CD14-positive monocyte (primary cell): Measurements from ENCODE around the gene SCMH1. TPM values are rescaled to one million over a fixed set of nuclear protein-coding genes. Genes with fewer than 3 reads are reported as not detected.

Experiments
- DNase-seq, 3 donors: peaks; one replicate each; pipeline ENCODE4 v3.0.0-alpha.2; 2011 to 2022
- H2AFZ ChIP-seq: 2 replicates; pipeline ENCODE4 v1.6.0; 2012; ENCODE audit warnings: mild to moderate bottlenecking, low read depth, low read length, inconsistent platforms; ENCODE audit not compliant: insufficient read depth, poor library complexity, severe bottlenecking
- H3K27ac ChIP-seq, 2 donors: 1 replicate in 1 of 2; 2 replicates in 1 of 2; pipeline ENCODE4 v1.5.1; 2012 to 2013; ENCODE audit warnings: low read length in 2 of 2, control low read depth in 1 of 2, inconsistent platforms in 1 of 2, low read depth in 1 of 2, mild to moderate bottlenecking in 1 of 2
- H3K27me3 ChIP-seq, 2 donors: one replicate each; pipeline versions ENCODE4 v1.6.0 to v1.6.1; 2011 to 2013; ENCODE audit warnings: low read length in 2 of 2; ENCODE audit not compliant: control insufficient read depth in 2 of 2, insufficient read depth in 2 of 2
- H3K36me3 ChIP-seq, 2 donors: replicated peaks in 1 of 2; 1 replicate in 1 of 2; 2 replicates in 1 of 2; pipeline versions ENCODE4 v1.5.1 to v1.6.1; 2012 to 2013; ENCODE audit warnings: low read length in 2 of 2, control low read depth in 1 of 2, inconsistent platforms in 1 of 2, mild to moderate bottlenecking in 1 of 2; ENCODE audit not compliant: insufficient read depth in 2 of 2, control insufficient read depth in 1 of 2
- H3K4me1 ChIP-seq, 2 donors: 1 replicate in 1 of 2; 2 replicates in 1 of 2; pipeline versions ENCODE4 v1.5.1 to v1.6.1; 2012 to 2013; ENCODE audit warnings: low read length in 2 of 2, control low read depth in 1 of 2, inconsistent platforms in 1 of 2, mild to moderate bottlenecking in 1 of 2, moderate library complexity in 1 of 2; ENCODE audit not compliant: insufficient read depth in 2 of 2, control insufficient read depth in 1 of 2
- H3K4me2 ChIP-seq: replicated peaks from 2 replicates; pipeline ENCODE3; 2012; ENCODE audit warnings: low read length, moderate library complexity, mild to moderate bottlenecking; ENCODE audit not compliant: poor library complexity, severe bottlenecking; ENCODE audit errors: extremely low read depth
- H3K4me3 ChIP-seq, 3 experiments: fragments of 200-600 bp in 1 of 3; sonication (generic) in 1 of 3; replicated peaks in 1 of 3; 1 replicate in 2 of 3; 2 replicates in 1 of 3; pipeline ENCODE4 v1.5.1; 2011 to 2013; ENCODE audit warnings: low read length in 3 of 3, mild to moderate bottlenecking in 3 of 3, control low read depth in 2 of 3, low read depth in 2 of 3, inconsistent platforms in 1 of 3, moderate library complexity in 1 of 3
- H3K79me2 ChIP-seq: 2 replicates; pipeline ENCODE4 v1.6.0; 2012; ENCODE audit warnings: mild to moderate bottlenecking, control low read depth, inconsistent platforms, low read length, moderate library complexity; ENCODE audit not compliant: insufficient read depth
- H3K9ac ChIP-seq: 2 replicates; pipeline ENCODE4 v1.6.0; 2017; ENCODE audit warnings: low read length, mild to moderate bottlenecking; ENCODE audit not compliant: insufficient read depth, poor library complexity, severe bottlenecking
- H3K9me3 ChIP-seq, 2 donors: replicated peaks in 1 of 2; 1 replicate in 1 of 2; 2 replicates in 1 of 2; pipeline versions ENCODE4 v1.5.1 to v1.6.1; 2012 to 2013; ENCODE audit warnings: low read length in 2 of 2, control low read depth in 1 of 2; ENCODE audit not compliant: control insufficient read depth in 1 of 2, insufficient read depth in 1 of 2
- H4K20me1 ChIP-seq: 2 replicates; pipeline ENCODE4 v1.6.0; 2012; ENCODE audit warnings: mild to moderate bottlenecking, low read length, control low read depth, moderate library complexity; ENCODE audit not compliant: insufficient read depth
- H3K27ac Mint-ChIP-seq, 7 donors: one replicate each; pipeline ENCODE4 v1.8.0; 2020; ENCODE audit warnings: mild to moderate bottlenecking in 7 of 7, mixed read lengths in 7 of 7, moderate library complexity in 6 of 7, inconsistent platforms in 2 of 7
- H3K27me3 Mint-ChIP-seq, 3 donors: one replicate each; pipeline ENCODE4 v1.8.0; 2021 to 2022; ENCODE audit warnings: low read depth in 3 of 3, mild to moderate bottlenecking in 3 of 3, mixed read lengths in 3 of 3, moderate library complexity in 3 of 3, inconsistent platforms in 1 of 3
- H3K36me3 Mint-ChIP-seq, 2 donors: one replicate each; pipeline ENCODE4 v1.8.0; 2020; ENCODE audit warnings: mixed read lengths in 2 of 2, inconsistent platforms in 1 of 2, mild to moderate bottlenecking in 1 of 2
- H3K4me1 Mint-ChIP-seq: one replicate; pipeline ENCODE4 v1.8.0; 2020; ENCODE audit warnings: mild to moderate bottlenecking, mixed read lengths
- H3K4me3 Mint-ChIP-seq, 2 donors: one replicate each; pipeline ENCODE4 v1.8.0; 2020; ENCODE audit warnings: mild to moderate bottlenecking in 2 of 2, mixed read lengths in 2 of 2, moderate library complexity in 1 of 2
- H3K9me3 Mint-ChIP-seq, 7 donors: one replicate each; pipeline ENCODE4 v1.8.0; 2020 to 2022; ENCODE audit warnings: mixed read lengths in 7 of 7, mild to moderate bottlenecking in 6 of 7, moderate library complexity in 6 of 7, inconsistent platforms in 2 of 7
- CTCF ChIP-seq: fragments of 200-600 bp; IDR thresholded peaks from one replicate; pipeline ENCODE4 v1.8.0; 2022; ENCODE audit warnings: antibody characterized with exemption, mild to moderate bottlenecking
- WGBS: methylation state at CpG from one replicate; pipeline ENCODE4 v1.1.5; 2013; ENCODE audit warnings: missing lambda C conversion rate; ENCODE audit not compliant: insufficient coverage; 5-methylcytosine and 5-hydroxymethylcytosine counted together
- intact Hi-C, 2 donors: fragments of 100-400 bp; cut with micrococcal nuclease; formaldehyde crosslinking; loops; one replicate each; pipeline versions ENCODE4 v1.15.0 to v1.15.1; 2023
- polyA plus RNA-seq, 3 donors: library from polyadenylated mRNA; depleted of rRNA in 1 of 3; unstranded in 2 of 3; stranded (reverse) in 1 of 3; fragments of 300-500 nt in 2 of 3; fragments of >200 nt in 1 of 3; fragmentation: Illumina TruSeq in 2 of 3; gene quantifications; 1 replicate in 2 of 3; 2 replicates in 1 of 3; pipeline ENCODE4 v1.2.3, GENCODE V29; 2012 to 2021

Gene SCMH1
- polyA plus RNA-seq, 3 donors: 0.66 to 12.7 (median 0.74) TPM

GRCh38 chr1:41122851-41123518 is 119.1 kb downstream of the SCMH1 start:
- peaks cover 0 to 1% (median 0%) of the 10 kb centered on the region in 3 donors for H3K27me3 Mint-ChIP-seq
- peaks cover 6% of the 10 kb centered on the region for H3K4me1 Mint-ChIP-seq
- H3K27me3 ChIP-seq: no peaks in the 10 kb centered on the region
- no peak overlapping the region for H3K4me3 Mint-ChIP-seq
- no peak overlapping the region for H2AFZ ChIP-seq
- H3K27ac Mint-ChIP-seq: peak overlapping the region in 3 of 7 donors; percentile 12 to 78 (median 30)
- no peaks in the 10 kb centered on the region for H3K79me2 ChIP-seq
- H3K36me3 ChIP-seq: peaks cover under 1 to 3% of the 10 kb centered on the region in 2 donors
- peak in 1 of 3 donors; percentile 6 for DNase-seq
- H3K4me3 ChIP-seq: no peak overlapping the region
- peak; percentile 46 for TF ChIP-seq CTCF
- WGBS: 95% methylated on average over 4 of the region's 8 CpGs
- H3K9me3 ChIP-seq: no peaks in the 10 kb centered on the region
- no peaks in the 10 kb centered on the region for H4K20me1 ChIP-seq
- intact Hi-C loops: no loop called here
- peaks cover 8 to 11% of the 10 kb centered on the region in 2 donors for H3K36me3 Mint-ChIP-seq
- no peaks in the 10 kb centered on the region for H3K9me3 Mint-ChIP-seq
- no peak overlapping the region for H3K27ac ChIP-seq
- no peak overlapping the region for H3K4me2 ChIP-seq
- no peaks in the 10 kb centered on the region for H3K4me1 ChIP-seq
- no peak overlapping the region for H3K9ac ChIP-seq

- H3K9ac ChIP-seq: no peak overlapping the region
- no peaks in the 10 kb centered on the region for H3K9me3 ChIP-seq
- intact Hi-C loops: no loop called here
- H3K79me2 ChIP-seq: no peaks in the 10 kb centered on the region
- no peak overlapping the region for H3K4me3 ChIP-seq
- Mint-ChIP-seq H3K27ac (no peak overlapping the region), H3K9me3 (peaks cover 0 to 5% (median 0%) of the 10 kb centered on the region in 7 donors), H3K36me3 (peaks cover 16 to 17% of the 10 kb centered on the region in 2 donors), H3K4me3 (no peak overlapping the region), H3K4me1 (no peaks in the 10 kb centered on the region), H3K27me3 (peaks cover 0 to 1% (median 0%) of the 10 kb centered on the region in 3 donors)
- no peaks in the 10 kb centered on the region for H3K27me3 ChIP-seq
- H4K20me1 ChIP-seq: no peaks in the 10 kb centered on the region
- TF ChIP-seq CTCF: no peak
- no peaks in the 10 kb centered on the region for H3K4me1 ChIP-seq
- no peak overlapping the region for H2AFZ ChIP-seq
- DNase-seq: no peak
- H3K36me3 ChIP-seq: peaks cover 2 to 7% of the 10 kb centered on the region in 2 donors
- H3K27ac ChIP-seq: no peak overlapping the region
- H3K4me2 ChIP-seq: no peak overlapping the region
Observed at GRCh38 chr1:41122148-41122547, 120.0 kb downstream of the SCMH1 start.
